ENCODE measurements around the gene DCLK2. TPM values are rescaled to one million over a fixed set of nuclear protein-coding genes. Genes with fewer than 3 reads are reported as not detected.
"Not testable (repeated sequence)": the region's sequence is repeated elsewhere in the genome, so short reads cannot be mapped to it uniquely, and the experiment has no call there.

Gene DCLK2
- total and polyA plus RNA-seq, 11 donors = 6.4 to 38.4 (median 15.4) TPM

GRCh38 chr4:150176547-150176946 is 98.3 kb downstream of the DCLK2 start:
- DNase-seq (peak in 3 of 5 donors; percentile 33 to 61 (median 44)), ATAC-seq (peak in 3 of 4 donors; percentile 24 to 51 (median 32))
- H3K27ac ChIP-seq = peak overlapping the region in 6 of 12 donors; percentile 4 to 56 (median 26)

GRCh38 chr4:150178161-150178560 is 99.9 kb downstream of the DCLK2 start:
- intact Hi-C loops (cut with DNase I) = loop anchor here in 3 of 10 donors (2.0 to 10.0 kb wide), 3 partner anchors 19 to 103 kb away; partner anchors contain the start of gene DCLK2 (in 1 of the 3)
- Histone ChIP-seq H3K4me1 (peaks cover 3 to 72% (median 60%) of the 10 kb centered on the region in 12 donors), H3K36me3 (no peaks in the 10 kb centered on the region), H3K27ac (peak overlapping the region in 2 of 12 donors; percentile 15 to 16), H3K27me3 (no peaks in the 10 kb centered on the region), H3K9me3 (no peaks in the 10 kb centered on the region), H3K4me3 (no peak overlapping the region)
- no peak for TF ChIP-seq POLR2A (IDR thresholded peaks at IDR 0.05)
- no peak for TF ChIP-seq CTCF (IDR thresholded peaks at IDR 0.05)
- no peak for DNase-seq
- 35 to 42% (median 38%) methylated on average over 4 of the region's 4 CpGs for WGBS, 4 donors
- ATAC-seq = no peak

More at GRCh38 chr4:150176547-150176946, 98.3 kb downstream of the DCLK2 start:
- no peaks in the 10 kb centered on the region for H3K36me3 ChIP-seq
- intact Hi-C loops (cut with DNase I) = loop anchor here in 2 of 10 donors (10.0 kb wide), 2 partner anchors 92 to 102 kb away; partner anchors contain the start of gene DCLK2 (in 1 of the 2)
- WGBS, 4 donors = 18 to 27% (median 21%) methylated on average over 1 of the region's 1 CpG
- peaks cover 0 to 61% (median 50%) of the 10 kb centered on the region in 12 donors for H3K4me1 ChIP-seq
- no peak overlapping the region for H3K4me3 ChIP-seq
- no peaks in the 10 kb centered on the region for H3K9me3 ChIP-seq
- H3K27me3 ChIP-seq = no peaks in the 10 kb centered on the region
- TF ChIP-seq CTCF (IDR thresholded peaks at IDR 0.05) (no peak), POLR2A (IDR thresholded peaks at IDR 0.05) (no peak)

- Histone ChIP-seq H3K4me1 (peaks cover 3 to 47% (median 34%) of the 10 kb centered on the region in 12 donors), H3K9me3 (no peaks in the 10 kb centered on the region), H3K27me3 (no peaks in the 10 kb centered on the region), H3K4me3 (no peak overlapping the region), H3K36me3 (no peaks in the 10 kb centered on the region), H3K27ac (peak overlapping the region in 5 of 12 donors; percentile 6 to 46 (median 35))
- intact Hi-C loops (cut with DNase I) = no loop called here
- ATAC-seq (peak in 3 of 4 donors; percentile 59 to 90 (median 77)), DNase-seq (peak in 2 of 5 donors; percentile 26 to 58)
- TF ChIP-seq POLR2A (IDR thresholded peaks at IDR 0.05) = no peak
- no peak for TF ChIP-seq CTCF (IDR thresholded peaks at IDR 0.05)
These were observed 103.3 kb downstream of the DCLK2 start for GRCh38 chr4:150181536-150181935.

GRCh38 chr4:150182794-150183193 is 104.5 kb downstream of the DCLK2 start:
- H3K4me1 ChIP-seq = peaks cover 0 to 35% (median 23%) of the 10 kb centered on the region in 12 donors
- WGBS, 4 donors = 84 to 86% (median 85%) methylated on average over 2 of the region's 2 CpGs
- no peaks in the 10 kb centered on the region for H3K27me3 ChIP-seq
- no peaks in the 10 kb centered on the region for H3K36me3 ChIP-seq
- no peak for ATAC-seq
- intact Hi-C loops (cut with DNase I) = no loop called here
- no peaks in the 10 kb centered on the region for H3K9me3 ChIP-seq
- no peak for DNase-seq
- H3K27ac ChIP-seq = peak overlapping the region in 1 of 12 donors; percentile 46
- H3K4me3 ChIP-seq = no peak overlapping the region
- TF ChIP-seq CTCF (IDR thresholded peaks at IDR 0.05) = no peak
- no peak for TF ChIP-seq POLR2A (IDR thresholded peaks at IDR 0.05)

GRCh38 chr4:150185033-150185432 is 106.8 kb downstream of the DCLK2 start:
- H3K4me3 ChIP-seq; H3K9me3 ChIP-seq; H3K27ac ChIP-seq; DNase-seq; ATAC-seq; H3K27me3 ChIP-seq; intact Hi-C loops (cut with DNase I); H3K36me3 ChIP-seq: not testable (repeated sequence)
- 65 to 88% (median 75%) methylated on average over 4 of the region's 4 CpGs for WGBS, 4 donors
- peaks cover 0 to 26% (median 20%) of the 10 kb centered on the region in 12 donors for H3K4me1 ChIP-seq
